Colonic mucosa (tissue), 4 donors: Measurements from ENCODE around the gene WDR35. TPM values are rescaled to one million over a fixed set of nuclear protein-coding genes. Genes with fewer than 3 reads are reported as not detected.
"Not testable (repeated sequence)": the region's sequence is repeated elsewhere in the genome, so short reads cannot be mapped to it uniquely, and the experiment has no call there.

ENCODE experiments used
- DNase-seq: peaks from one replicate; pipeline ENCODE4 v3.0.0-alpha.2; 2020
- H3K27ac ChIP-seq: fragments of 200-600 bp; one replicate; pipeline ENCODE4 v1.8.0; 2021
- H3K27me3 ChIP-seq: fragments of 200-600 bp; one replicate; pipeline ENCODE4 v1.8.0; 2021
- H3K36me3 ChIP-seq: fragments of 200-600 bp; one replicate; pipeline ENCODE4 v1.8.0; 2021
- H3K4me1 ChIP-seq: fragments of 200-600 bp; one replicate; pipeline ENCODE4 v1.8.0; 2021; ENCODE audit warnings: mild to moderate bottlenecking
- H3K4me3 ChIP-seq: fragments of 200-600 bp; one replicate; pipeline ENCODE4 v1.8.0; 2021
- H3K9ac ChIP-seq, 2 donors: one replicate each; pipeline ENCODE4 v1.7.0; 2013; ENCODE audit warnings: control low read depth in 2 of 2, low read depth in 2 of 2, low read length in 2 of 2
- H3K9me3 ChIP-seq: fragments of 200-600 bp; one replicate; pipeline ENCODE4 v1.8.0; 2021
- intact Hi-C: fragments of 100-400 bp; cut with DNase I; formaldehyde crosslinking; loops from one replicate; pipeline ENCODE4 v1.14.1; 2022
- total RNA-seq, 2 donors: library from RNA; stranded (reverse); fragmentation: NEBNext Ultra II Directional in 1 of 2; extraction: Animal tissue kit (Norgen Biotek cat#: 25700) in 1 of 2; gene quantifications; one replicate each; pipeline ENCODE4 v1.2.1, GENCODE V29; 2021
- TF ChIP-seq, protein P1 (sequence below): fragments of 200-600 bp; IDR thresholded peaks from one replicate; pipeline ENCODE4 v1.8.0; 2022; ENCODE audit warnings: antibody characterized with exemption, mild to moderate bottlenecking
- donor health status: healthy.
- donor health status: DM: no; HTN: no; CAD: no.
- donor health status: DM: no; HTN: no; CAD: no.

Gene WDR35
- total RNA-seq, 2 donors from 2014 or later, result 1.7 to 2.2 TPM

DNA sequence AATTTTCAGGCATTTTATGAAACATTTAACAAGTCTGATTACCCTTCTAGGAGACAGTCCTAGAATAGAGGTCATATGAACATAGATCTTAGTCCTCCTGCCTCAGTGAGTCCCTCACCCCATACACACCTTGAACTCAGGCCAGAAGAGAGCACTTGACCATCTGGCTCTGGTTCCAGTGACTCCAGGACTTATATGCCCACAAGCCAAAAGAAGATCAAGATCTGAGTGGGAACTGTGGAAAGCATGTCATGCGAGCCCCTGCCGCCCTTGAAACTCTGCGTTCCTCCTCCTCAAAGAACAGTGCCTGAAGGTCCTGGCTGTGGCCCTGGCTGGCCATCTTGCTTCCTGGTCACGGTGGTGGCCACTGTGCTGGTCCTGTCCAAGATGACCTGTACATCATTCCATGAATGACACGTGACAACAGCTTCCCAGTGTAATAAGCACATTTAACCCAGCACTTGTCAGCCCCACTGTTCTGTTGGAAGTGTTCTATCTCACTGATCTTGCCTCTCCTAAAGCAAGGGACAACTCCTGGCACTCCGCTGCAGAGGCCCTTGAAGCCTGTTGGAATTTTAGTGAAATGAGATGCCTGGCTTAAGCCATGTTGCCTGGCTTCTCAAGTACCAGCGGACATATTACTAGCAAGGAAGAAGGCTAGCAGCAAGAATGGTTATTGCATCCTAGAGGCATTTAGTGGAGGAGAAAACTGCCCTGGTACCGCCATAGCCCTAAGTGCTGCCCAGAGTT is 105.8 kb downstream of the WDR35 start:
- no peaks in the 10 kb centered on the region for H3K4me1 ChIP-seq
- no peaks in the 10 kb centered on the region for H3K9me3 ChIP-seq
- no peaks in the 10 kb centered on the region for H3K36me3 ChIP-seq
- TF ChIP-seq, protein P1, sequence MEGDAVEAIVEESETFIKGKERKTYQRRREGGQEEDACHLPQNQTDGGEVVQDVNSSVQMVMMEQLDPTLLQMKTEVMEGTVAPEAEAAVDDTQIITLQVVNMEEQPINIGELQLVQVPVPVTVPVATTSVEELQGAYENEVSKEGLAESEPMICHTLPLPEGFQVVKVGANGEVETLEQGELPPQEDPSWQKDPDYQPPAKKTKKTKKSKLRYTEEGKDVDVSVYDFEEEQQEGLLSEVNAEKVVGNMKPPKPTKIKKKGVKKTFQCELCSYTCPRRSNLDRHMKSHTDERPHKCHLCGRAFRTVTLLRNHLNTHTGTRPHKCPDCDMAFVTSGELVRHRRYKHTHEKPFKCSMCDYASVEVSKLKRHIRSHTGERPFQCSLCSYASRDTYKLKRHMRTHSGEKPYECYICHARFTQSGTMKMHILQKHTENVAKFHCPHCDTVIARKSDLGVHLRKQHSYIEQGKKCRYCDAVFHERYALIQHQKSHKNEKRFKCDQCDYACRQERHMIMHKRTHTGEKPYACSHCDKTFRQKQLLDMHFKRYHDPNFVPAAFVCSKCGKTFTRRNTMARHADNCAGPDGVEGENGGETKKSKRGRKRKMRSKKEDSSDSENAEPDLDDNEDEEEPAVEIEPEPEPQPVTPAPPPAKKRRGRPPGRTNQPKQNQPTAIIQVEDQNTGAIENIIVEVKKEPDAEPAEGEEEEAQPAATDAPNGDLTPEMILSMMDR, result no peak
- no peak overlapping the region for H3K27ac ChIP-seq
- H3K27me3 ChIP-seq, result no peaks in the 10 kb centered on the region
- DNase-seq, result no peak
- intact Hi-C loops, result no loop called here
- no peak overlapping the region for H3K4me3 ChIP-seq
- no peak overlapping the region for H3K9ac ChIP-seq

DNA sequence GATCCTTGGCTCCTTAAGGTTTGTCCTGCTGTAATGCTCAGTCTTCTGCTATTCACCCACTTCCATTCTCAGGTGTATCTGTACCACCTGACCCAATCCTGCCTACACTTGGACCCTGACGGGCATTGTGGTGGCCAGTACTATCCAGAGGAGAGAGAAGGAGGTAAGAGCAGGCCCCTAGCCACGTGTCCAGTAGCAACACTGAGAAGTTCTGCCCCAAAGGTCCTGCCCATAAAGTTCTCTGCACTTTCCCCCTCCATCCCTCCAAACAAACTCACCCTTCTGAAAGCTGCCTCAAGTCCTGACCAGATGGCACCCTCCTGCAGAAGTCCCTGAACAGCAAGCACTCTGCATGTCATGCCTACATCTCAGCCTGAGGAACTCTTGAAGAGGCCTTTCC is 106.4 kb downstream of the WDR35 start:
- no peaks in the 10 kb centered on the region for H3K4me1 ChIP-seq
- H3K27ac ChIP-seq, result no peak overlapping the region
- no peaks in the 10 kb centered on the region for H3K27me3 ChIP-seq
- intact Hi-C loops, result no loop called here
- H3K36me3 ChIP-seq, result no peaks in the 10 kb centered on the region
- no peaks in the 10 kb centered on the region for H3K9me3 ChIP-seq
- TF ChIP-seq, protein P1, result no peak
- no peak overlapping the region for H3K9ac ChIP-seq
- no peak overlapping the region for H3K4me3 ChIP-seq
- no peak for DNase-seq

DNA sequence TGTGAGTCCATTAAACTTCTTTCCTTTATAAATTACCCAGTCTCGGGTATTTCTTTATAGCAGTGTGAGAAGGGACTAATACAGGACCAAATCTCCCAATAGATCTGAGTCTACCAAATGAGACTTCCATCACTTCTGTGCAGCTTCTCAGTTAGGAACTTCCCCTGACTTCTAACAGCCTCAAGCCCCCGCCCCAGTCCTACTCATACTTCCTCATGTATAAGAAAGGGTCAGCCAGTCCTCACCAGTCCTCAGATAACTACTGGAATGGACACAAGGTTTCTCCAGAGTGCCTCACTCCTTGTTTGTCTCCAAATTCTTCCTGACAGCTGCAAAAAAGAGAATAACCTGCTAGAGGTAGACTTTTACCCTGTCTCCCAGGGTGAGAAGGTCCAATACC is 107.6 kb downstream of the WDR35 start:
- TF ChIP-seq, protein P1, result no peak
- Histone ChIP-seq H3K27me3 (no peaks in the 10 kb centered on the region), H3K36me3 (no peaks in the 10 kb centered on the region), H3K4me1 (no peaks in the 10 kb centered on the region), H3K9ac (no peak overlapping the region), H3K4me3 (no peak overlapping the region), H3K9me3 (no peaks in the 10 kb centered on the region), H3K27ac (no peak overlapping the region)
- DNase-seq, result no peak
- intact Hi-C loops, result no loop called here

DNA sequence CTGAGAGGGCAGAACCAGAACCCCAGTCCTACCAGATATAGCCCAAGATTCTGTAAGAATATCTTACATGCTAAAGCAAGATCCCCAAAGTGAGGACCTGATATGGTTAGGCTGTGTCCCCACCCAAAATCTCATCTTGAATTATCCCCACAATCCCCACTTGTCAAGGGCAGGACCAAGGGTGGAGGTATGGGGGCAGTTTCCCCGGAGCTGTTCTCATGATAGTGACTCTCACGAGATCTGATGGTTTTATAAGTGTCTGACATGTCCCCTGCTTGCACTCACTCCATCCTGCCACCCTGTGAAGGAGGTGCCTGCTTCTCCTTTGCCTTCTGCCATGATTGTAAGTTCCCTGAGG is 108.0 kb downstream of the WDR35 start:
- H3K36me3 ChIP-seq, result no peaks in the 10 kb centered on the region
- no peak for DNase-seq
- no peak overlapping the region for H3K27ac ChIP-seq
- TF ChIP-seq, protein P1, result no peak
- H3K9ac ChIP-seq, result no peak overlapping the region
- no peaks in the 10 kb centered on the region for H3K27me3 ChIP-seq
- intact Hi-C loops, result no loop called here
- no peaks in the 10 kb centered on the region for H3K9me3 ChIP-seq
- H3K4me1 ChIP-seq, result no peaks in the 10 kb centered on the region
- H3K4me3 ChIP-seq, result no peak overlapping the region

DNA sequence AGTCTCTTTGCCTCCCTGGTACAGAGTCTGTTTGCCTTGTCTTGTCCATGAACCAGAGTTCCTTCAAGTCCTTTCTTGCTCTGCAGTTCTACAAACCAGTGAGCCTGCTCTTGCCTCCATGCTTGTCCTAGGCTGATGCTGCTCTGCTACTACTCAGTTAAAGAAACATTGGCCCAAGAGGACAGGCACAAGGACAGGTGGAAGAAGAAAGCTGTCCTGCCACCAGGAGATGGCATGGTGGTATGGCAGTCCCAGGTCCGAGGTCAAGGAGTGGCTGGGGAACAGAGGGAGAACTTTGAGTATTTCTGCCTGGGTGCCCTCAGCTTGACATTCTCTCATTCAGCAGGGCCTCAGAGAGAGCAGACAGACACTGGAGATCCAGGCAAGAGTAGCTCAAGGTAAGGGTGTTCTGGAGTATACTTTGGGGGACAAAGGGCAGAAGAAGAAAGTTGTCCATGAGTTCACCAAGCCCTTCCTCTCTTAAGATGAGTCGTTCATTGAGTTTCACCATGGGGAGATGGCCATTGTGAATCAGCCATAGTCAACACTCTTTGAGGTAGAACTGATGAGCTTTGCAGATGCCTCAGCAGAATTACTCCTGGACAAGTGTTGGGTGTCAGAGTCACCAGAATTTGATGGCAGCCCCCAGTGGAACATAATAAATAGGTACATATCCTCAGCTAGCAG is 108.5 kb downstream of the WDR35 start:
- no peaks in the 10 kb centered on the region for H3K4me1 ChIP-seq
- no peak overlapping the region for H3K4me3 ChIP-seq
- no peaks in the 10 kb centered on the region for H3K27me3 ChIP-seq
- H3K27ac ChIP-seq, result no peak overlapping the region
- H3K36me3 ChIP-seq, result no peaks in the 10 kb centered on the region
- TF ChIP-seq, protein P1, result no peak
- no peaks in the 10 kb centered on the region for H3K9me3 ChIP-seq
- intact Hi-C loops, result no loop called here
- DNase-seq, result peak; percentile 2
- no peak overlapping the region for H3K9ac ChIP-seq

DNA sequence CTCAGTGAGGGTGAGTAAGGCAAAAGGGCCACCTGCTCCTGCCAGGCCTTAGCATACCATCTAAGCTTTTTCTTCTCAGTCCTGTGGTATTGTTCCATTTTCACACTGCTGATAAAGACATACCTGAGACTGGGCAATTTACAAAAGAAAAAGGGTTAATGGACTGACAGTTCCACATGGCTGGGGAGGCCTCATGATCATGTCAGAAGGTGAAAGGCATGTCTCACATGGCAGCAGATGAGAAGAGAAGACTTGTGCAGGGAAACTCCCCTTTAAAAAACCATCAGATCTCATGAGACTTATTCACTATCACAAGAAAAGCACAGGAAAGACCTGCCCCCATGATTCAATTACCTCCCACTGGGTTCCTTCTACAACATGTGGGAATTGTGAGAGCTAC is 109.7 kb downstream of the WDR35 start:
- H3K4me1 ChIP-seq, H3K27me3 ChIP-seq, H3K27ac ChIP-seq, H3K36me3 ChIP-seq, DNase-seq, H3K9ac ChIP-seq, H3K9me3 ChIP-seq, H3K4me3 ChIP-seq, intact Hi-C loops: not testable (repeated sequence)
